Right cardiac atrium (tissue), 5 donors: ENCODE measurements around the gene SLC6A4. TPM values are rescaled to one million over a fixed set of nuclear protein-coding genes. Genes with fewer than 3 reads are reported as not detected.

ENCODE experiments used
- ATAC-seq, 2 donors: fragments of 200-7000 bp; cut with Tn5 transposase; one replicate each; pipeline versions ENCODE4 v1.8.0 to v1.9.1; 2020; ENCODE audit warnings: moderate library complexity in 2 of 2, mild to moderate bottlenecking in 1 of 2
- DNase-seq, 3 donors: peaks; one replicate each; pipeline ENCODE4 v3.0.0-alpha.2; 2020
- H3K27ac ChIP-seq: one replicate; pipeline ENCODE4 v1.5.1; 2013; ENCODE audit warnings: mild to moderate bottlenecking, low read length, control low read depth, moderate library complexity
- H3K27me3 ChIP-seq: one replicate; pipeline ENCODE4 v1.6.1; 2013; ENCODE audit not compliant: control insufficient read depth, insufficient read depth
- H3K4me1 ChIP-seq: one replicate; pipeline ENCODE4 v1.6.1; 2013; ENCODE audit warnings: low read length; ENCODE audit not compliant: control insufficient read depth, insufficient read depth
- H3K4me3 ChIP-seq: one replicate; pipeline ENCODE4 v1.5.1; 2013; ENCODE audit warnings: low read length, control low read depth
- H3K9me3 ChIP-seq: one replicate; pipeline ENCODE4 v1.6.1; 2013; ENCODE audit warnings: low read length; ENCODE audit not compliant: control insufficient read depth
- WGBS: extraction: QIAGEN DNeasy Blood & Tissue Kit; methylation state at CpG from one replicate; pipeline ENCODE4 v1.1.7; 2013; 5-methylcytosine and 5-hydroxymethylcytosine counted together
- intact Hi-C, 4 donors: fragments of 100-400 bp; cut with DNase I; formaldehyde crosslinking; loops; one replicate each; pipeline versions ENCODE4 v1.11.0 to v1.14.0; 2022 to 2023
- polyA plus RNA-seq: library from polyadenylated mRNA; stranded (reverse); fragments of 200-250 nt; gene quantifications from one replicate; pipeline ENCODE4 v1.2.3, GENCODE V29; 2013
- total RNA-seq, 4 donors: library from RNA; stranded (reverse); fragmentation: NEBNext Ultra II Directional; extraction: Animal tissue kit (Norgen Biotek cat#: 25700); gene quantifications; one replicate each; pipeline ENCODE4 v1.2.1, GENCODE V29; 2021
- donor health status: healthy with polysubstance abuse.
- donor health status: DM: no; HTN: yes; CAD: no.
- donor health status: DM: no; HTN: no; CAD: no.
- donor health status: DM: no; HTN: yes; CAD: no; lungs with severe emphysema.
- donor health status: DM: yes; HTN: yes; CAD: no.

SLC6A4 gene
- total and polyA plus RNA-seq, 5 donors: 0.19 to 3.3 (median 1.1) TPM

- 73% methylated on average over 10 of the region's 10 CpGs for WGBS
- no peaks in the 10 kb centered on the region for H3K27me3 ChIP-seq
- ATAC-seq (no peak), DNase-seq (no peak)
- no peak overlapping the region for H3K27ac ChIP-seq
- H3K9me3 ChIP-seq: no peaks in the 10 kb centered on the region
- H3K4me1 ChIP-seq: no peaks in the 10 kb centered on the region
- H3K4me3 ChIP-seq: no peak overlapping the region
- intact Hi-C loops: no loop called here
Observed at GRCh38 chr17:30200106-30200505, 35.4 kb downstream of the SLC6A4 start.

- 81% methylated on average over 5 of the region's 5 CpGs for WGBS
- intact Hi-C loops: no loop called here
Observed at GRCh38 chr17:30199600-30199999, 35.9 kb downstream of the SLC6A4 start.

DNA sequence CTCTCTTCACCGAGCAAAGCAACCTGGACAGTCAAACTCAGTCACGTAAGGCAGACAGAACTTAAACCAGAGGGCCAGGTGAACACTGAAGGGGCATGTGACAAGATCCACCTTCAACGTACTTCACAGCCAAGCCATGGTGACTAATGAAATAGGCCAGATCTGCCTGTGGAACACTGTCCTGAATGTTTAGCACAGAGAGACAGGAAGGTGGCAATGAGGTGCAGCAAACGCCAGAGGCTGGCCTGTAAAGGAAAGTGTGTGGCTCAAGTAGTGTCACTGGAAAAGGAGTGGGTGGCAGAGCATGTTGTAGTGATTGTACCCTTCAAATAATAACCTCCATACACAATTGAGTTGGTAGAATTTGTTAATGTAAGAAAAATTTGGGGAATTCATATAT, 38.1 kb downstream of the SLC6A4 start:
- no peak for DNase-seq
- Histone ChIP-seq H3K27ac (no peak overlapping the region), H3K9me3 (no peaks in the 10 kb centered on the region), H3K4me3 (no peak overlapping the region), H3K27me3 (no peaks in the 10 kb centered on the region), H3K4me1 (no peaks in the 10 kb centered on the region)
- ATAC-seq: no peak
- WGBS: 76% methylated on average over 4 of the region's 4 CpGs
- intact Hi-C loops: no loop called here

More at GRCh38 chr17:30199600-30199999, 35.9 kb downstream of the SLC6A4 start:
- Histone ChIP-seq H3K27me3 (no peaks in the 10 kb centered on the region), H3K9me3 (no peaks in the 10 kb centered on the region), H3K27ac (no peak overlapping the region), H3K4me3 (no peak overlapping the region), H3K4me1 (no peaks in the 10 kb centered on the region)
- DNase-seq: no peak
- ATAC-seq: no peak

GRCh38 chr17:30196504-30196903, 39.0 kb downstream of the SLC6A4 start:
- Histone ChIP-seq H3K4me3 (no peak overlapping the region), H3K27ac (no peak overlapping the region), H3K27me3 (no peaks in the 10 kb centered on the region), H3K9me3 (no peaks in the 10 kb centered on the region), H3K4me1 (no peaks in the 10 kb centered on the region)
- DNase-seq: no peak
- 63% methylated on average over 3 of the region's 3 CpGs for WGBS
- ATAC-seq: no peak
- intact Hi-C loops: no loop called here

DNA sequence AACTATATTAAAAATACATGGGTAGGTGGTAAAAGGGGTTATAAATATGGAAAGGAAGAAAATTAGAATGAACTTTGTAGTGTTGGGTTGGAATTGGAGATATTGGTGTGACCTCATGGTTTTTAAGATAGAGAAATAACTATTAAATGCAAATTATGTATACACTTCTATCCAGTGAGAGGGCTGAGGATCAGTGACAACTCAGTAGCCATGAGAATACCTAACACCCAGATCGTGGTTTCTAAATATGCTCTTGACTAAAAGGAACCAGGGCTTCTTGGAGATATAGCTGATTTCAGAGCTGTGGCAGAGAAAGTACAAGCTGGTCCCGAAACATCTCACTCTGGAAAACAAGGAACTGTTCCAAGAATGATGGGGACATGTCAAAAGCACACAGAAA, 44.4 kb downstream of the SLC6A4 start:
- 59% methylated on average over 2 of the region's 2 CpGs for WGBS

DNA sequence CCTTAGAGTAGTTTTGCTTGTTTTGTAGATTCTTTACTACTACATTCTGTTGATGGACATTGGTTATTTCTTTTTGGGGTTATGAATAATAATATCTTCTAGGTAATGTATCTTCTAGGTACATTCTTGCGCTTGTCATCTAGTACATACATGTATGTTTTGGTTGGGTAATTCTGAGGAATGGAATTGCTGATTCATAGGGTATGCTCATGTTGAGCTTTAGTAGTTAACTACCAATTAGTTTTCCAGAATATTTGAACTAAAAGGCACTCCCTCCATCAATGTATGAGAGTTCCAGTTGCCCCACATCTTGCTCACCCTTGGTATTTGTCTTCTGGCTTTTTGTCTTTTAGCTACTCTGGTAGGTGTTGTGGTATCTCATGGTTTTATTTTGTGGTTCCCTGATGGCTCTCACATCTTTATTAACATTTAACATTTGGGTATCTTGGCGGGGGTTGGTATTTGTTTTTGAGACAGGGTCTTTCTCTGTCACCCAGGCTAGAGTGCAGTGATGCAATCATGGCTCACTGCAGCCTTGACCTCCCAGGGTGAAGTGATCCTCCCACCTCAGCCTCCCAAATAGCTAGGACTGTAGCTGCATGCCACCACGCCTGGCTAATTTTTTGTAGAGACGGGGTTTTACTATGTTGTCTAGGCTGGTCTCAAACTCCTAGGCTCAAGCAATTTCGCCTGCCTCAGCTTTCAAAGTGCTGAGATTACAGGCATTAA, 47.1 kb downstream of the SLC6A4 start:
- no peak for ATAC-seq
- Histone ChIP-seq H3K27ac (no peak overlapping the region), H3K4me3 (no peak overlapping the region), H3K27me3 (no peaks in the 10 kb centered on the region), H3K4me1 (no peaks in the 10 kb centered on the region), H3K9me3 (no peaks in the 10 kb centered on the region)
- intact Hi-C loops: no loop called here
- WGBS: 95% methylated on average over 5 of the region's 5 CpGs
- DNase-seq: no peak

More for the DNA sequence above, 44.4 kb downstream of the SLC6A4 start:
- Histone ChIP-seq H3K4me3 (no peak overlapping the region), H3K27ac (no peak overlapping the region), H3K9me3 (no peaks in the 10 kb centered on the region), H3K27me3 (no peaks in the 10 kb centered on the region), H3K4me1 (no peaks in the 10 kb centered on the region)
- intact Hi-C loops: no loop called here
- DNase-seq (no peak), ATAC-seq (no peak)

DNA sequence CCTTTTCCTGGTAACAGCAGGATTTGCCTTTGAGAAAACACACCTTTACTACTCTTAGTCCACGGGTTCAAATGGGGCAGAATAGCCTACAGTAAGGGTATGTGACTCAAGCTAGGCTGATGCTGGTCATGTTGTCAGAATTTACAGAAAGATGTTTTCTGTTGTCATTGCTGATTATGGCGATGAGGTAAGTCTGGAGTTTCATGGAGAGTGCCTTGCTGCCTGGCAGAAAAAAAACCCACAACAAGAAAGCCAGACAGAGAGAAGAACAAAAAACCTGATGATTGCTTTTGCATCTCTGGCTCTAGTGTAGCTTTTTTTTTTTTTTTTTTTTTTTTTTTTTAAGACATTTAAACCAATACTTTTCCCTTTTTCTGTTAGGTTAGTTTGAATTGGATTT, 47.9 kb downstream of the SLC6A4 start:
- intact Hi-C loops: no loop called here
- 90% methylated on average over 2 of the region's 2 CpGs for WGBS
- DNase-seq (no peak), ATAC-seq (no peak)
- Histone ChIP-seq H3K4me3 (no peak overlapping the region), H3K9me3 (no peaks in the 10 kb centered on the region), H3K27me3 (no peaks in the 10 kb centered on the region), H3K4me1 (no peaks in the 10 kb centered on the region), H3K27ac (no peak overlapping the region)

GRCh38 chr17:30186761-30187160, 48.7 kb downstream of the SLC6A4 start:
- WGBS: 93% methylated on average over 1 of the region's 1 CpG
- Histone ChIP-seq H3K4me3 (no peak overlapping the region), H3K4me1 (no peaks in the 10 kb centered on the region), H3K9me3 (no peaks in the 10 kb centered on the region), H3K27ac (no peak overlapping the region), H3K27me3 (no peaks in the 10 kb centered on the region)
- ATAC-seq (no peak), DNase-seq (no peak)
- intact Hi-C loops: no loop called here

GRCh38 chr17:30176855-30177254, 58.6 kb downstream of the SLC6A4 start:
- intact Hi-C loops: no loop called here

GRCh38 chr17:30174556-30174955, 60.9 kb downstream of the SLC6A4 start:
- no peak for ATAC-seq
- 98% methylated on average over 1 of the region's 1 CpG for WGBS

More at GRCh38 chr17:30176855-30177254, 58.6 kb downstream of the SLC6A4 start:
- Histone ChIP-seq H3K27ac (no peak overlapping the region), H3K27me3 (no peaks in the 10 kb centered on the region), H3K9me3 (no peaks in the 10 kb centered on the region), H3K4me3 (no peak overlapping the region), H3K4me1 (no peaks in the 10 kb centered on the region)
- no peak for ATAC-seq
- DNase-seq: no peak
- WGBS: 95% methylated on average over 5 of the region's 5 CpGs

DNA sequence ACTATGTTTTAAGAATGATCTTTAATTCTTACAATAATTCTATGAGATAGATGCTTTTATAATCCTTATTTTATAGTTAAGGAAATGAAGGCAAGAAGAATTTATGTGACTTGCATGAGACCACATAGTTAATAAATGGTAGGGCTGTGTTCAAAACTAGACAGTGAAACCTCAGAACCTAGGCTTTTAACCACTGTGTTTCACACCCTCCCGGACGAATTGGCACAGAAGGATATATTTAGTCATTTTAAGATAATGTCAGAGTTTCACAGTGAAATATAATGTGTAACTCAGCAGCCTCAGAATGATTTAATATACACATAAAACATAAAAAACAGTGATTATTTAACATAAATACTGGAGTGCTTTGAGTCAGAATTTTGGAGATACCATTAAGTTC, 61.8 kb downstream of the SLC6A4 start:
- no peak overlapping the region for H3K27ac ChIP-seq
- no peaks in the 10 kb centered on the region for H3K4me1 ChIP-seq
- 39% methylated on average over 2 of the region's 2 CpGs for WGBS
- no peaks in the 10 kb centered on the region for H3K27me3 ChIP-seq
- no peak for ATAC-seq
- DNase-seq: no peak
- intact Hi-C loops: no loop called here
- H3K9me3 ChIP-seq: no peaks in the 10 kb centered on the region
- no peak overlapping the region for H3K4me3 ChIP-seq

More at GRCh38 chr17:30174556-30174955, 60.9 kb downstream of the SLC6A4 start:
- no peak overlapping the region for H3K27ac ChIP-seq
- DNase-seq: no peak
- no peak overlapping the region for H3K4me3 ChIP-seq
- no peaks in the 10 kb centered on the region for H3K9me3 ChIP-seq
- intact Hi-C loops: no loop called here
- no peaks in the 10 kb centered on the region for H3K27me3 ChIP-seq
- H3K4me1 ChIP-seq: no peaks in the 10 kb centered on the region

GRCh38 chr17:30172560-30172959, 62.9 kb downstream of the SLC6A4 start:
- 100% methylated on average over 1 of the region's 1 CpG for WGBS
- no peaks in the 10 kb centered on the region for H3K4me1 ChIP-seq
- H3K9me3 ChIP-seq: no peaks in the 10 kb centered on the region
- intact Hi-C loops: no loop called here
- no peaks in the 10 kb centered on the region for H3K27me3 ChIP-seq
- no peak overlapping the region for H3K27ac ChIP-seq
- no peak overlapping the region for H3K4me3 ChIP-seq
- no peak for ATAC-seq
- no peak for DNase-seq
